CD8-positive, alpha-beta memory T cell (primary cell): ENCODE data around the gene CDH12. TPM values are rescaled to one million over a fixed set of nuclear protein-coding genes. Genes with fewer than 3 reads are reported as not detected.
"Not testable (repeated sequence)": the region's sequence is repeated elsewhere in the genome, so short reads cannot be mapped to it uniquely, and the experiment has no call there.

ENCODE experiments used
- CTCF ChIA-PET: fragments of 350-600 bp; sonication (Branson Sonifier 250); formaldehyde crosslinking; loops from one replicate; lab custom pipeline; 2021; ENCODE audit warnings: antibody characterized with exemption; lab: Charles Lee
- POLR2A ChIA-PET: fragments of 350-600 bp; sonication (Branson Sonifier 250); formaldehyde crosslinking; loops from one replicate; lab custom pipeline; 2021; ENCODE audit warnings: antibody characterized with exemption; lab: Charles Lee
- DNase-seq, 5 donors: peaks; one replicate each; pipeline versions ENCODE4 v3.0.0 to v3.0.0-alpha.2; 2020 to 2022; ENCODE audit warnings: mixed read lengths in 1 of 5
- H3K27ac ChIP-seq: one replicate; pipeline ENCODE4 v1.7.0; 2013; ENCODE audit warnings: low read depth, mild to moderate bottlenecking, low read length, moderate library complexity
- H3K27me3 ChIP-seq: 2 replicates; pipeline ENCODE4 v1.7.0; 2013; ENCODE audit warnings: low read length, mild to moderate bottlenecking; ENCODE audit not compliant: insufficient read depth, poor library complexity, severe bottlenecking
- H3K36me3 ChIP-seq: 2 replicates; pipeline ENCODE4 v1.7.0; 2013; ENCODE audit warnings: mild to moderate bottlenecking, low read length, moderate library complexity; ENCODE audit not compliant: insufficient read depth
- H3K4me1 ChIP-seq: 2 replicates; pipeline ENCODE4 v1.7.0; 2013; ENCODE audit warnings: mild to moderate bottlenecking, low read length, moderate library complexity; ENCODE audit not compliant: insufficient read depth
- H3K4me3 ChIP-seq: 2 replicates; pipeline ENCODE4 v1.7.0; 2013; ENCODE audit warnings: mild to moderate bottlenecking, low read length
- H3K9me3 ChIP-seq: 2 replicates; pipeline ENCODE4 v1.7.0; 2013; ENCODE audit warnings: mild to moderate bottlenecking, low read length
- H3K27ac Mint-ChIP-seq, 8 donors: one replicate each; pipeline ENCODE4 v1.8.0; 2020 to 2021; ENCODE audit warnings: mixed read lengths in 8 of 8, mild to moderate bottlenecking in 6 of 8, inconsistent platforms in 3 of 8, moderate library complexity in 3 of 8
- H3K27me3 Mint-ChIP-seq, 2 donors: one replicate each; pipeline ENCODE4 v1.8.0; 2020 to 2021; ENCODE audit warnings: mixed read lengths in 2 of 2, mild to moderate bottlenecking in 1 of 2, moderate library complexity in 1 of 2
- H3K36me3 Mint-ChIP-seq, 3 donors: one replicate each; pipeline ENCODE4 v1.8.0; 2020 to 2021; ENCODE audit warnings: mixed read lengths in 3 of 3, inconsistent platforms in 1 of 3, mild to moderate bottlenecking in 1 of 3
- H3K4me1 Mint-ChIP-seq, 3 donors: one replicate each; pipeline ENCODE4 v1.8.0; 2020 to 2021; ENCODE audit warnings: mixed read lengths in 3 of 3, inconsistent platforms in 1 of 3, mild to moderate bottlenecking in 1 of 3
- H3K4me3 Mint-ChIP-seq, 7 donors: one replicate each; pipeline ENCODE4 v1.8.0; 2020 to 2021; ENCODE audit warnings: mixed read lengths in 7 of 7, mild to moderate bottlenecking in 6 of 7, moderate library complexity in 4 of 7, inconsistent platforms in 2 of 7
- H3K9me3 Mint-ChIP-seq, 5 donors: one replicate each; pipeline ENCODE4 v1.8.0; 2020 to 2022; ENCODE audit warnings: mixed read lengths in 5 of 5, mild to moderate bottlenecking in 3 of 5, moderate library complexity in 2 of 5, inconsistent platforms in 1 of 5
- polyA plus RNA-seq: library from polyadenylated mRNA; unstranded; fragments of 300-500 nt; fragmentation: Illumina TruSeq; gene quantifications from one replicate; pipeline ENCODE4 v1.2.3, GENCODE V29; 2021
- total RNA-seq, 2 experiments: library from RNA; stranded (reverse); gene quantifications; one replicate each; pipeline ENCODE4 v1.2.3, GENCODE V29; 2021

The CDH12 gene
- total and polyA plus RNA-seq, 3 experiments from 2014 or later: not detected

DNA sequence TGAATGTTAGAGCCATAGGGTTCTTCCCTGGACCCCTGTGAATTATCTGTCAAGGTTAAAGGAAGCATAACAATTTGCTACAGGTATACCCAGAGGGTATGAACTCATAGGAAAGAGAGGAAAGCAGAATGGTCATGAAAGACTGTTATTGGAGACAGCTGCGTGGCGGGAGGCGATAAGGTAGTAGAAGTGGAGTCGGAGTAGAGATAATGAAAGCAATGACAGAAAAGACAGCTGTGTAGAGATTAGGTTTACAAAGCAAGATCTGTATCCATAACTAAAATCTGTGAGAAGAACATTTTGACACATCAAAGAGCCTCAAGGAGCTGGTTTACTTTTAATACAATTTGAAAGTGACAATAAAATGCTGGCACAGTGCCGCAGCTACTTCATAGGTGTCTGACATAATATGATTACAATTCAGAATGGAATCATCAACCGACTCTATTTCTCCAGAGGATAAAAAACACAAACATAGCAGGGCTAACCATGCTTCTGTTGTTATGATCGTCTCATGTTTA is 603.9 kb downstream of the CDH12 start:
- peaks cover 4% of the 10 kb centered on the region for H3K9me3 ChIP-seq
- H3K4me1 Mint-ChIP-seq: no peaks in the 10 kb centered on the region

DNA sequence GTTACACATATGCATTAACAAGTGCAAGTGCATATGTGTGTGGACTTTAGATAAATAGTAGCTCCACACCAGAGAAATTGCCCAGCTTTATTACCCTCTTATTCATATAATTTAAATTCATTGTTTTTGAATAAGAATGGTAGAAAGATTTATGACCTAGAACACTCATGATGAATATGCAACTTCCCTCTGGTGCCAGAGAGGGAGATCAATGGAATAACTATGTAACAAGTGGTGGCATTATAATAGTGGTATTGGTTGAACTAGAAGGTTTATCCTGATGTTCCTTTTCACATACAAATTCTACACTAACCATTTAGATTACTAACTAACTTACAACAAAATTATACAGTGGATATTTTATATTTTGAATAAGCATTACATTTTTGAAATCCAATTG is 607.4 kb downstream of the CDH12 start:
- H3K4me1 Mint-ChIP-seq: no peaks in the 10 kb centered on the region
- H3K9me3 Mint-ChIP-seq: peaks cover 9 to 39% (median 15%) of the 10 kb centered on the region in 5 donors
- no peak for DNase-seq
- no peak overlapping the region for H3K4me3 ChIP-seq
- H3K36me3 Mint-ChIP-seq: no peaks in the 10 kb centered on the region
- no peak overlapping the region for H3K27ac Mint-ChIP-seq
- CTCF ChIA-PET: no interaction called here
- H3K4me1 ChIP-seq: no peaks in the 10 kb centered on the region
- no peak overlapping the region for H3K27ac ChIP-seq
- peaks cover 2% of the 10 kb centered on the region for H3K9me3 ChIP-seq
- no peaks in the 10 kb centered on the region for H3K27me3 Mint-ChIP-seq
- POLR2A ChIA-PET: no interaction called here
- H3K4me3 Mint-ChIP-seq: no peak overlapping the region
- no peaks in the 10 kb centered on the region for H3K36me3 ChIP-seq
- H3K27me3 ChIP-seq: no peaks in the 10 kb centered on the region

More for the DNA sequence above, 603.9 kb downstream of the CDH12 start:
- Histone ChIP-seq H3K4me1 (no peaks in the 10 kb centered on the region), H3K36me3 (no peaks in the 10 kb centered on the region), H3K27me3 (no peaks in the 10 kb centered on the region), H3K4me3 (no peak overlapping the region), H3K27ac (no peak overlapping the region)
- no peaks in the 10 kb centered on the region for H3K27me3 Mint-ChIP-seq
- peaks cover 7 to 38% (median 18%) of the 10 kb centered on the region in 5 donors for H3K9me3 Mint-ChIP-seq
- H3K4me3 Mint-ChIP-seq: no peak overlapping the region
- DNase-seq: no peak
- no peaks in the 10 kb centered on the region for H3K36me3 Mint-ChIP-seq
- ChIA-PET POLR2A (no interaction called here), CTCF (no interaction called here)
- peak overlapping the region in 1 of 8 donors; percentile 20 for H3K27ac Mint-ChIP-seq

DNA sequence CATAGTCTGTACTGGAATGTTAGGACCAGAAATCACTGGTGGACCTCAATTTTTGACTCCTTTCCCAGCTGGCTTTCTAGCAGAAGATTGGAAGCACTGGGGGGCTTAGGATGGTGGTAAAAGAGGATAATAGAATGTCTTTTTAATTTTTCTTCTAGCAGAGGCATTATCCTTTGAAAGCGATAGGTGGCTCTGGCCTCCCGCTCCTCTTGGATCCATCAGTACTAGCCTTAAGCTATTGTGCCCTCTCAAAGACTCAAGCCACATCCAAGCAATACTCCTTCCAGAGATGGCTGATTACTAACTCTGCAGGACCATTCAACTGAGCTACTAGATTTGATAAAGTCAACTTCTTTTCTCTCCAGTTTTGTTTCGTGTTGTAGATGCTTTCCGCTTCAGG is 610.6 kb downstream of the CDH12 start:
- Mint-ChIP-seq H3K4me1 (no peaks in the 10 kb centered on the region), H3K4me3 (no peak overlapping the region), H3K9me3 (peaks cover 8 to 45% (median 10%) of the 10 kb centered on the region in 5 donors), H3K27me3 (no peaks in the 10 kb centered on the region), H3K36me3 (no peaks in the 10 kb centered on the region), H3K27ac (no peak overlapping the region)
- Histone ChIP-seq H3K4me1 (no peaks in the 10 kb centered on the region), H3K27me3 (no peaks in the 10 kb centered on the region), H3K9me3 (no peaks in the 10 kb centered on the region), H3K27ac (no peak overlapping the region), H3K36me3 (no peaks in the 10 kb centered on the region), H3K4me3 (no peak overlapping the region)
- DNase-seq: no peak
- POLR2A ChIA-PET: no interaction called here
- CTCF ChIA-PET: no interaction called here

DNA sequence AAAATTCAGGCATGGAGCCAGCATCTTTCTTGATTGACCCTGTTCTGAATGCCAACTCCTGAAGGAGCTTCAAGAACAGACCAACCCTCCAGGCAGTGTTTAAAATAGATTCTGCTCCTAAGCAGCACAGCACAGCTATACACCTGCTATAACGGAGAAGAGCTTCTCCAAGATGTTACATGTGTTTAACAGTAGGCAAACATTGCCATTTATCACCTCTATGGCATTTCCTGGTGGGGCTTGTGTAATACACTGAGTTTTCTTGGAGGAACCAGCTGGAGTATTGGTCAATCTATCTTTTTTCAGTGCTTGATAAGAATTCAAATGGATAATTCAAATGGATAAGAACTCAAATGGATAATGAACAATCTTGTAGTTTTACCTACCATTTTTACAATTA is 615.1 kb downstream of the CDH12 start:
- Mint-ChIP-seq H3K4me3 (no peak overlapping the region), H3K27me3 (no peaks in the 10 kb centered on the region), H3K36me3 (no peaks in the 10 kb centered on the region), H3K9me3 (peaks cover 0 to 32% (median 5%) of the 10 kb centered on the region in 5 donors), H3K4me1 (no peaks in the 10 kb centered on the region), H3K27ac (no peak overlapping the region)
- CTCF ChIA-PET: no interaction called here
- DNase-seq: no peak
- no peaks in the 10 kb centered on the region for H3K9me3 ChIP-seq
- H3K4me3 ChIP-seq: no peak overlapping the region
- no peaks in the 10 kb centered on the region for H3K27me3 ChIP-seq
- no peaks in the 10 kb centered on the region for H3K36me3 ChIP-seq
- H3K27ac ChIP-seq: no peak overlapping the region
- POLR2A ChIA-PET: no interaction called here
- no peaks in the 10 kb centered on the region for H3K4me1 ChIP-seq

DNA sequence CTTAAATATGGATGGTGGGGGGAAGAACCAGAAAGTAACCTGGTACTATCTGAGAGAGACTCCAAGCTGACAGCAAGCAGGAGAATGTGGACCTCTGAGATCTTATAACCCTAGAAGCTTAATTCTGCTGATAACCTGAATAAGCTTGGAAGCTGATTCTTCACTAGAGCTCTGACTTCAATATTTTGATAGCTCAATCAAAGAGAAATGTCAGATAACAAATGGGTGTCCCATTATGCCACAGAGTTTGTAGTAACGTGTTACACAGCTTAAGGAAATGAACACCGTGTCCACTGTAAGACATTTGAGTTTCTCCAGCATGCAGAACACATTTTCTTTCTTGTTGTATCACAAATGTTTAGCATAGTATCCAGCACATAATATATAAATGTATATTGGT is 626.7 kb downstream of the CDH12 start:
- peaks cover 0 to 20% (median 6%) of the 10 kb centered on the region in 5 donors for H3K9me3 Mint-ChIP-seq
- no peaks in the 10 kb centered on the region for H3K4me1 ChIP-seq
- CTCF ChIA-PET: no interaction called here
- H3K36me3 ChIP-seq: no peaks in the 10 kb centered on the region
- no peaks in the 10 kb centered on the region for H3K27me3 Mint-ChIP-seq
- no peak for DNase-seq
- no peak overlapping the region for H3K27ac ChIP-seq
- POLR2A ChIA-PET: no interaction called here
- no peak overlapping the region for H3K4me3 Mint-ChIP-seq
- H3K27me3 ChIP-seq: no peaks in the 10 kb centered on the region
- no peak overlapping the region for H3K27ac Mint-ChIP-seq
- H3K36me3 Mint-ChIP-seq: no peaks in the 10 kb centered on the region
- H3K9me3 ChIP-seq: no peaks in the 10 kb centered on the region
- no peaks in the 10 kb centered on the region for H3K4me1 Mint-ChIP-seq
- no peak overlapping the region for H3K4me3 ChIP-seq

DNA sequence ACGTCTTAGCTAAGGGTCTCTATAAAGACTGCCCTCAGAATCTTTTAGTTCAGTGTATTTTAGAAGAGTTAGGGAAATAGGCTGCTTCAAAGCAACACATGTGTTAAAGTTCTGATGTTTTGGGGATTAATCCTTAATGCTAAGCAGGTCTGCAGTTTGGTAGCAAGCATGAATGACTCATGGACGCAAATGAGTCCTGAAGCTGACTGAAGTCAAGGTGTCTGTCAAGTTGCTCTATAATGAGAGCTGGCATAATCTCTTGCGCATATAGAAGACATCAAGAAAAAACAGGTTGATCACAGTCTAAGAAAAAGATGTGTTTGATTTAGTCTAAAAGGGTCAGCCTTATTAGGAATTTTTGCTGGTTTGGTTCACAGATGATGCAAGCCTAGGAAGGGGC is 630.1 kb downstream of the CDH12 start:
- Mint-ChIP-seq H3K36me3 (no peaks in the 10 kb centered on the region), H3K9me3 (peaks cover 0 to 24% (median 3%) of the 10 kb centered on the region in 5 donors), H3K4me3 (no peak overlapping the region), H3K27me3 (no peaks in the 10 kb centered on the region), H3K4me1 (no peaks in the 10 kb centered on the region), H3K27ac (no peak overlapping the region)
- no peaks in the 10 kb centered on the region for H3K27me3 ChIP-seq
- no peak for DNase-seq
- POLR2A ChIA-PET: no interaction called here
- no peaks in the 10 kb centered on the region for H3K9me3 ChIP-seq
- no peak overlapping the region for H3K4me3 ChIP-seq
- H3K4me1 ChIP-seq: no peaks in the 10 kb centered on the region
- H3K27ac ChIP-seq: no peak overlapping the region
- CTCF ChIA-PET: no interaction called here
- H3K36me3 ChIP-seq: no peaks in the 10 kb centered on the region

DNA sequence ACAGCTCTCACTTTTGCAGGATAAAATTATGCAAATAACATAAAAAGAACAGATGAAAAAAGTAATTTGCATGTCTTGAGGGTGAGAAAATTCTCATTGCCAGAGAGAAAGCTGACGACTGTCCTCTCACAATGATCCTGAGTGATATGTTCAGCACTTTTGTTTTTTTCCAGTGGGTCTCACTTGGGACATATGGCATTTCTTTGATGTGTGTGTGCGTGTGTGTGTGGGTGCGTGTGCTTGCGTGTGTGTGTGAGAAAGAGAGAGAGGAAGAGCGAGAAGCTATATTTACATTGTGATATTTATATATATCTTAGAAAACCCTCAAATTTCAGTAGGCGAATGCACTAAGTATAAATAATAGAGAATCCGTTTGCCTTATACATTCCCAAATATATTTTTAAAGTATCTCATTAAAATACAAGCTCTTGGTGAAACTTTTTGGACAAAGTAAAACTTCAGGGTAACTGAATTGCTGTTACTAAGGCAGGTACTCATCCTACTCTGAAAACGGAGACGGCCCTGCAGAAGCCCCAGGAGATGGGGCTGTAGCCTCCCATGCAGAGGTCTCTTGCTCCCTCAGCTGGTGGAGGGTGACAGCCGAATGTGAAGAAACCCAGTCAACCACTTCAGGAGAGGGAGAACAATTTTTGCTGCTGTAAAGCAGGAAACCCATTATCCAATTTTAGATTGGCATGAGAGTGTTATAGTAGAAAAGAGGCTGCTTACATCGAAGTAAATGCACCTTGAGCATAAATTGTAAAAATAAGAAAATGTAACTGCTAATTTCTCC is 639.2 kb downstream of the CDH12 start:
- H3K36me3 Mint-ChIP-seq, H3K36me3 ChIP-seq, POLR2A ChIA-PET, H3K27ac Mint-ChIP-seq, H3K27ac ChIP-seq, H3K27me3 Mint-ChIP-seq, H3K4me1 Mint-ChIP-seq, H3K4me3 Mint-ChIP-seq, H3K9me3 ChIP-seq, H3K4me1 ChIP-seq, H3K9me3 Mint-ChIP-seq, CTCF ChIA-PET, H3K27me3 ChIP-seq, DNase-seq, H3K4me3 ChIP-seq: not testable (repeated sequence)

DNA sequence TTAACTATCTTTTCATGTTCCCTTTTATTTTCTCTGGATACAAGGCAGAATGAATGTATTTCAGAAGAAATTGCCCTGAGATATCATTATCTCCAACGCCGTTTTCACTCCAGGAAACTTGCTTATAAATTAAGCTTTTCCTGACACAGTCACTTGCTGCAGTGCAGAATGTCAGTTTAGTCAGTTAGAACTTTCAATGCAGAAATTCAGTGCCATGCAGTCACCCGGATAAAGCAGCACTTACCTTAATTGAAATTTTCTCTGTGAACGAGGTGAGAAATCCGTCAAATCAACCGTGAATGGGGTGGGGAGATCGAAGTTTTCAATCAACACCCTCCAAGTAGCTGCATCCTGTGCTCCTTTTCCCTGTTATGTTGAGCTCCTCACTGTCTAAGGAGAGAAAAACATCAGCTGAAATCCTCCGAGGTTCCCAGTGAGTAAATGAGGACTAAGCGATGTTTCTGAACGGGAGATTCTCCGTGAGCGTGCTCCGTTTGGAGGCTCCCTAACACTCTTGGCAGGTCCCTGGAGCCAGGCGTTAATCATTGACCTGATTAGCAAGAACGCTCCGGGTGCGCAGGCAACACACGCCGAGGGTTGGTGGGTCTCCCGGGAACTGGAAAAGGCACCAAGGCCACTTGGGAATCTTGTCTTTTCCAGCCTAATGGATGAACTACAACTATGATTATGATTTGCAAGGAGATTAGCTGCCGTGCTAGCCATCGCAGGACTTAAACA is 640.7 kb downstream of the CDH12 start:
- POLR2A ChIA-PET, H3K36me3 Mint-ChIP-seq, H3K27ac Mint-ChIP-seq, H3K4me1 ChIP-seq, H3K4me3 ChIP-seq, H3K27me3 ChIP-seq, H3K27ac ChIP-seq, CTCF ChIA-PET, H3K9me3 Mint-ChIP-seq, H3K4me3 Mint-ChIP-seq, H3K27me3 Mint-ChIP-seq, DNase-seq, H3K9me3 ChIP-seq, H3K4me1 Mint-ChIP-seq, H3K36me3 ChIP-seq: not testable (repeated sequence)
